Activated CD8-positive, alpha-beta T cell treated with anti-CD3 and anti-CD28 coated beads for 36 hours (primary cell): ENCODE results near the gene NCK2. TPM values are rescaled to one million over a fixed set of nuclear protein-coding genes. Genes with fewer than 3 reads are reported as not detected.

Experiments
- ATAC-seq: fragments of 200-7000 bp; cut with Tn5 transposase; one replicate; pipeline ENCODE4 v1.10.0; 2021; ENCODE audit warnings: mild to moderate bottlenecking, moderate library complexity
- CTCF ChIA-PET: fragments of 350-600 bp; sonication (Branson Sonifier 250); formaldehyde crosslinking; loops from one replicate; lab custom pipeline; 2021; ENCODE audit warnings: antibody characterized with exemption; lab: Charles Lee
- POLR2A ChIA-PET: fragments of 350-600 bp; sonication (Branson Sonifier 250); formaldehyde crosslinking; loops from one replicate; lab custom pipeline; 2021; ENCODE audit warnings: antibody characterized with exemption; lab: Charles Lee
- DNase-seq: peaks from one replicate; pipeline ENCODE4 v3.0.0-alpha.2; 2020
- H3K27ac Mint-ChIP-seq: one replicate; pipeline ENCODE4 v1.8.0; 2021; ENCODE audit warnings: mild to moderate bottlenecking, mixed read lengths
- H3K27me3 Mint-ChIP-seq: one replicate; pipeline ENCODE4 v1.8.0; 2021; ENCODE audit warnings: mixed read lengths
- H3K36me3 Mint-ChIP-seq: one replicate; pipeline ENCODE4 v1.8.0; 2021; ENCODE audit warnings: low read depth, mixed read lengths
- H3K4me1 Mint-ChIP-seq: one replicate; pipeline ENCODE4 v1.8.0; 2021; ENCODE audit warnings: low read depth, mixed read lengths
- H3K4me3 Mint-ChIP-seq: one replicate; pipeline ENCODE4 v1.8.0; 2021; ENCODE audit warnings: mild to moderate bottlenecking, moderate library complexity, mixed read lengths
- H3K9me3 Mint-ChIP-seq: one replicate; pipeline ENCODE4 v1.8.0; 2021; ENCODE audit warnings: mixed read lengths
- CTCF ChIP-seq: fragments of 200-600 bp; IDR thresholded peaks from one replicate; pipeline ENCODE4 v1.8.0; 2022; ENCODE audit warnings: antibody characterized with exemption, mild to moderate bottlenecking
- intact Hi-C: fragments of 100-400 bp; cut with micrococcal nuclease; formaldehyde crosslinking; loops from one replicate; pipeline ENCODE4 v1.10.0; 2022
- total RNA-seq, 2 experiments: library from RNA; stranded (reverse); gene quantifications; one replicate each; pipeline ENCODE4 v1.2.3, GENCODE V29; 2021

Gene NCK2
- total RNA-seq, 2 experiments from 2014 or later, result 68.3 to 69.7 TPM

DNA sequence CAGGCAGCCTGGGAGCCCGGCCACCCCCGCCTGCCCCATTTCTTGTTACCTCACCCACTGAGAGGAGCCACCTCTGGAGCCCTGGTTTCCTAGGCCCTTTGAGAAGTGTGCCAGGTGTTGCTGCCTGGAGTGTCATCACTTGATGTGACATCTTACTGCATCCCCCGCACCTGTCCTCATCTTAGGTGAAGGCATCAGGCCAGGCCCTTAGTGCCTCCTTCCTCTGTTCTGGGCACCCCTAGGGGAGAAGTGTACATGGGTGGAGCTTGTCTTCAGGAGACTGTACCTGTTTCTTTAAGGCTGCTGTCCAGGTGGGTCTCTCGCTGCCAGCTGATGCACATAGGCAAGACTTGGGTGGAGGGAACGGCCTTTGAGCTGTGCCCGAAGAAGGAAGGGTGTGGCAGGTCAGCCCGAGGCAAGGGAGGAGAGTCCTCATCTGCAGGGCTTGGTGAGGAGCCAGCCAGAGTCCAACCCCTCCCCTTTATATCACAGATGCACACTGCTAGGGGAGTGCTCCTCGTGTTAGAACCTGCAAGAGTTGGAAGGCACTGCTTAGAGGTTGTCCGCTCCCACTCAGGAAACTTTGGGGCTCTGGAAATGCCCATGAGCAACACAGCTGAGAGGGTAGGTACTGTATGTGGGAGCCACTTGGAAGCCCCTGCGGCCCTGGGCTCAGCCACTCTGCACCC is 45.9 kb downstream of the NCK2 start:
- intact Hi-C loops, result no loop called here
- ChIA-PET POLR2A (interaction anchor here (0.7 to 3.4 kb wide), 7 partner anchors 10 to 126 kb away, joined by 3 to 27 read pairs (median 5); no protein-coding TSS in a partner anchor), CTCF (interaction anchor here (0.8 to 2.6 kb wide), 10 partner anchors 8 to 262 kb away, joined by 3 to 11 read pairs (median 4); no protein-coding TSS in a partner anchor)
- H3K4me1 Mint-ChIP-seq, result peaks cover 91% of the 10 kb centered on the region
- H3K4me3 Mint-ChIP-seq, result peak overlapping the region; percentile 69
- DNase-seq, result no peak
- no peaks in the 10 kb centered on the region for H3K9me3 Mint-ChIP-seq
- ATAC-seq, result peak; percentile 21
- H3K27me3 Mint-ChIP-seq, result no peaks in the 10 kb centered on the region
- TF ChIP-seq CTCF, result no peak
- H3K27ac Mint-ChIP-seq, result peak overlapping the region; percentile 97
- peaks cover 43% of the 10 kb centered on the region for H3K36me3 Mint-ChIP-seq

DNA sequence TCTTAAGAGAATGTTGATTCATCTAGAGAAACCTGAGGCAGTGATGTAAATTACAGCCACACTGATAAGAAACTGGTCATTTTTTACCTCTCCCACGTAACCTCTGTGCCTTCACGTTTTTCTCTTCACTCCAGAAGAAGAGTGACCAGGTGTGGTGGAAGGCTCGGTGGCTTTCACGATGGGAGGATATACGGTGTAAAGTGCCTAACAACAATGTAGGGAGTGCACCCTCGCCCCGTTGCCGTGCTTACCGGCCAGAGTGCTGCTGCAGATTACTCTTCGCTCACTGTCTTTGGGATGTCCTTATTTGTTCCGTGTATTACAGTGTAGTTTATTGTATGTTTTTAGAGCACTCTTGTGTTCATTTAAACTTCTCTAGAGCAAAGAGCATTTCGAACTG is 46.5 kb downstream of the NCK2 start:
- H3K27ac Mint-ChIP-seq, result peak overlapping the region; percentile 97
- ChIA-PET CTCF (interaction anchor here (0.6 to 1.7 kb wide), 4 partner anchors 13 to 215 kb away, joined by 3 to 4 read pairs (median 4); no protein-coding TSS in a partner anchor), POLR2A (interaction anchor here (0.7 to 3.4 kb wide), 6 partner anchors 11 to 45 kb away, joined by 3 to 27 read pairs (median 4); no protein-coding TSS in a partner anchor)
- DNase-seq (no peak), ATAC-seq (no peak)
- peaks cover 91% of the 10 kb centered on the region for H3K4me1 Mint-ChIP-seq
- no peak for TF ChIP-seq CTCF
- intact Hi-C loops, result no loop called here
- peaks cover 41% of the 10 kb centered on the region for H3K36me3 Mint-ChIP-seq
- no peak overlapping the region for H3K4me3 Mint-ChIP-seq
- H3K9me3 Mint-ChIP-seq, result no peaks in the 10 kb centered on the region
- H3K27me3 Mint-ChIP-seq, result no peaks in the 10 kb centered on the region

DNA sequence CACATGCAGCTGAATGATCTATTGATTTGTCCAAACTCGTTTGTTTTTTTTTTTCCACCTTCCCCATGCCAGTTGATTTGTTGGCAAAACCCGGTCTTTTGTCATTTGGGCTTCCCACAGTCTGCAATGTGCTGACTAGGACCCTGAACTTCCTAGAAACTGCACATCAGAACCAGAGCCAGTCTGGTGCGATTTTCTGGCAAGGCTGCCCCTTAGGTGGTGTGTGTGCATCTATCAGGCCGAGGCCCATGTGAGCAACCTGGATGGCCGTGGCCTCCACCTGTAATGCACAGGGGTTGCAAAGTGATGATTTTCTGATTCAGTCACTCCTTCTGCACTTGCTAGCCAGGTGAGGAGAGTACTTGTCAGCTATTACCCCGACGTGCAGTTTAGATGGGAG is 47.8 kb downstream of the NCK2 start:
- ATAC-seq, result no peak
- no peak for DNase-seq
- peaks cover 49% of the 10 kb centered on the region for H3K36me3 Mint-ChIP-seq
- intact Hi-C loops, result no loop called here
- H3K27ac Mint-ChIP-seq, result peak overlapping the region; percentile 97
- ChIA-PET CTCF (interaction anchor here (1.5 to 1.7 kb wide), 2 partner anchors 15 to 65 kb away, joined by 4 read pairs; no protein-coding TSS in a partner anchor), POLR2A (interaction anchor here (0.9 to 2.7 kb wide), 8 partner anchors 11 to 53 kb away, joined by 3 to 7 read pairs (median 4); no protein-coding TSS in a partner anchor)
- peaks cover 90% of the 10 kb centered on the region for H3K4me1 Mint-ChIP-seq
- H3K4me3 Mint-ChIP-seq, result no peak overlapping the region
- TF ChIP-seq CTCF, result no peak
- no peaks in the 10 kb centered on the region for H3K9me3 Mint-ChIP-seq
- H3K27me3 Mint-ChIP-seq, result no peaks in the 10 kb centered on the region

DNA sequence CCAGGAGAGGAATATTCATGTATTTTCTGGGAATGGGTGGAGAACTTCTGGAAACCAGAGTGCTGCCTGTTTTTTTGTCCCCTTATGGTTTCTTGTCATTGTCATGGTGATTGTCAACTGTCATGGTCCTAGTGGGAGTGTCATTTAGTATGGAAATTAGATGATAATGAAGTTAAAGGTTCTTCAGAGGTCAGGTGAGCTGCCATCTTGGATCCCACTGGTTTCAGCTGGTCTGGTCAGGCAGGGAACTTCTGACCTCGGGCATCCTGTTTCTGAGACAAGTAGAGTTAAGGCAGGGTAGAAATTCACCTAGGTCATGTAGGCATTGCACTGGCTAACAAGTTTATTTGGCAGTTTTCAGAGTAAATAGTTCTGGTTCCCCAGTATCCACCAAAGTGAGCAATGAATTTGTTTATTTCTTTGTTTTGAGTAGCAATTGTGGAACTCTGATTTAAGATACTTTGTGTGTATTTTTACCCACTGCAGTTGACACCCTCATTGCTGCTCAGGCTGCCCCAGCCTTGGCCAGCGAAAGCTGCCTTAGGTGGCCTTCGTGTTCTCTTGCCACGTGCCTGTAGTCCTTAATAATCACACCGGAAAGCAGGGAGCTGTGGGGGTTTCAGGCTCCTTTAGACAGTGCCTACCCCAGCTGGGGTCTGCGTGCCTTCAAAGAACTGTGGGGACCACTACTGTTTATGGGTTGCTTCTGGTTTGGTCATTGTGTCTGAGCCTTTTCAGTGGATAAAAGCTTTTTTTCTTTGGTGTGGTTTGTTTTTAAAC is 48.7 kb downstream of the NCK2 start:
- no peaks in the 10 kb centered on the region for H3K9me3 Mint-ChIP-seq
- CTCF ChIA-PET, result interaction anchor here (1.5 kb wide), 1 partner anchor 64 kb away, joined by 4 read pairs; no protein-coding TSS in a partner anchor
- peaks cover 55% of the 10 kb centered on the region for H3K36me3 Mint-ChIP-seq
- peak overlapping the region; percentile 97 for H3K27ac Mint-ChIP-seq
- peaks cover 90% of the 10 kb centered on the region for H3K4me1 Mint-ChIP-seq
- DNase-seq (no peak), ATAC-seq (no peak)
- intact Hi-C loops, result no loop called here
- no peak overlapping the region for H3K4me3 Mint-ChIP-seq
- TF ChIP-seq CTCF, result no peak
- no peaks in the 10 kb centered on the region for H3K27me3 Mint-ChIP-seq
- POLR2A ChIA-PET, result interaction anchor here (0.9 to 2.7 kb wide), 6 partner anchors 10 to 141 kb away, joined by 3 to 7 read pairs (median 6); no protein-coding TSS in a partner anchor
